HepG2 (cell line): ENCODE results near the gene PLCB2. TPM values are rescaled to one million over a fixed set of nuclear protein-coding genes. Genes with fewer than 3 reads are reported as not detected.

ENCODE experiments used
- CBFB ChIP-seq: sonication (generic); formaldehyde crosslinking; IDR thresholded peaks from 2 replicates; pipeline ENCODE4 v1.4.0; 2020; ENCODE audit warnings: missing genetic modification reagents
- CBX5 ChIP-seq: sonication (generic); formaldehyde crosslinking; IDR thresholded peaks from 2 replicates; pipeline ENCODE4 v1.4.0; 2020; ENCODE audit warnings: missing genetic modification reagents, borderline replicate concordance
- DBP ChIP-seq: sonication (generic); formaldehyde crosslinking; IDR thresholded peaks from 2 replicates; pipeline ENCODE4 v1.4.0; 2020; ENCODE audit warnings: missing genetic modification reagents; ENCODE audit errors: not compliant biosample characterization
- EP300 ChIP-seq, 3 experiments: sonication (generic) in 1 of 3; formaldehyde crosslinking in 1 of 3; IDR thresholded peaks; 2 replicates each; pipeline versions ENCODE4 v1.5.1 to v1.6.1; 2011 to 2020; ENCODE audit warnings: low read depth in 2 of 3, low read length in 2 of 3, borderline replicate concordance in 1 of 3, improper control_type of control experiment in 1 of 3, mild to moderate bottlenecking in 1 of 3, missing genetic modification reagents in 1 of 3, moderate library complexity in 1 of 3
- HDAC1 ChIP-seq: sonication (generic); formaldehyde crosslinking; IDR thresholded peaks from 2 replicates; pipeline ENCODE4 v1.5.1; 2020; ENCODE audit warnings: mild to moderate bottlenecking, missing genetic modification reagents
- IKZF5 ChIP-seq: IDR thresholded peaks from 2 replicates; pipeline ENCODE4 v1.6.1; 2018; ENCODE audit warnings: missing genetic modification reagents, mild to moderate bottlenecking, missing compliant biosample characterization
- KLF13 ChIP-seq: sonication (generic); formaldehyde crosslinking; IDR thresholded peaks from 2 replicates; pipeline ENCODE4 v1.4.0; 2020; ENCODE audit warnings: mild to moderate bottlenecking, missing genetic modification reagents
- MIER2 ChIP-seq: IDR thresholded peaks from 2 replicates; pipeline ENCODE4 v1.6.1; 2016; ENCODE audit warnings: missing biosample characterization, missing genetic modification reagents
- NFIC ChIP-seq: IDR thresholded peaks from 2 replicates; pipeline ENCODE4 v1.6.1; 2012; ENCODE audit warnings: mild to moderate bottlenecking, low read length, inconsistent platforms
- NFKB2 ChIP-seq: sonication (generic); formaldehyde crosslinking; IDR thresholded peaks from 2 replicates; pipeline ENCODE4 v1.4.0; 2020; ENCODE audit warnings: missing genetic modification reagents, borderline replicate concordance
- POGZ ChIP-seq: sonication (generic); formaldehyde crosslinking; IDR thresholded peaks from 2 replicates; pipeline ENCODE4 v1.4.0; 2020; ENCODE audit warnings: mild to moderate bottlenecking, missing genetic modification reagents
- RAD21 ChIP-seq: fragments of 450-650 bp; formaldehyde crosslinking; IDR thresholded peaks from 2 replicates; pipeline ENCODE4 v1.5.0; 2020; ENCODE audit warnings: mild to moderate bottlenecking
- SCMH1 ChIP-seq: sonication (generic); formaldehyde crosslinking; IDR thresholded peaks from 2 replicates; pipeline ENCODE4 v1.9.0; 2021; ENCODE audit warnings: missing genetic modification reagents, mild to moderate bottlenecking, borderline replicate concordance
- SETDB1 ChIP-seq: sonication (generic); formaldehyde crosslinking; IDR thresholded peaks from 2 replicates; pipeline ENCODE4 v1.5.1; 2020; ENCODE audit warnings: missing genetic modification reagents, mild to moderate bottlenecking, borderline replicate concordance
- SMYD3 ChIP-seq: sonication (generic); formaldehyde crosslinking; IDR thresholded peaks from 2 replicates; pipeline ENCODE4 v1.8.1; 2023; ENCODE audit warnings: mild to moderate bottlenecking, missing genetic modification reagents
- TEAD3 ChIP-seq: optimal IDR thresholded peaks from 2 replicates; pipeline ENCODE3; 2016; ENCODE audit warnings: borderline replicate concordance
- THAP8 ChIP-seq: sonication (generic); formaldehyde crosslinking; IDR thresholded peaks from 2 replicates; pipeline ENCODE4 v1.5.1; 2020; ENCODE audit warnings: missing genetic modification reagents, mild to moderate bottlenecking, borderline replicate concordance
- ZBTB25 ChIP-seq: IDR thresholded peaks from 2 replicates; pipeline ENCODE4 v1.6.1; 2018; ENCODE audit warnings: missing genetic modification reagents
- ZBTB33 ChIP-seq: sonication (generic); formaldehyde crosslinking; IDR thresholded peaks from 2 replicates; pipeline ENCODE4 v1.4.0; 2020; ENCODE audit warnings: missing genetic modification reagents
- ZNF235 ChIP-seq: sonication (generic); formaldehyde crosslinking; IDR thresholded peaks from 2 replicates; pipeline ENCODE4 v1.8.1; 2023; ENCODE audit warnings: mild to moderate bottlenecking, missing genetic modification reagents, borderline replicate concordance
- ZNF331 ChIP-seq: sonication (generic); formaldehyde crosslinking; IDR thresholded peaks from 2 replicates; pipeline ENCODE4 v1.4.0; 2020; ENCODE audit warnings: missing genetic modification reagents
- ZNF619 ChIP-seq: sonication (generic); formaldehyde crosslinking; IDR thresholded peaks from 2 replicates; pipeline ENCODE4 v1.4.0; 2020; ENCODE audit warnings: mild to moderate bottlenecking, missing genetic modification reagents
- ZNF660 ChIP-seq: sonication (generic); formaldehyde crosslinking; IDR thresholded peaks from 2 replicates; pipeline ENCODE4 v1.5.1; 2020; ENCODE audit warnings: mild to moderate bottlenecking, low read depth, missing genetic modification reagents, borderline replicate concordance
- ZNF709 ChIP-seq: sonication (generic); formaldehyde crosslinking; IDR thresholded peaks from 2 replicates; pipeline ENCODE4 v1.5.0; 2020; ENCODE audit warnings: mild to moderate bottlenecking, missing genetic modification reagents
- ZNF782 ChIP-seq: sonication (generic); formaldehyde crosslinking; IDR thresholded peaks from 2 replicates; pipeline ENCODE4 v1.4.0; 2020; ENCODE audit warnings: missing genetic modification reagents, mild to moderate bottlenecking, borderline replicate concordance
- polyA plus RNA-seq, 8 experiments: library from polyadenylated mRNA; depleted of rRNA in 3 of 8; stranded (reverse) in 7 of 8; unstranded in 1 of 8; fragments of >200 nt; fragmentation: Illumina TruSeq in 4 of 8; extraction: Trizol in 4 of 8; gene quantifications; 2 replicates each; pipeline versions ENCODE4 v1.2.1 to v1.2.3, GENCODE V29; 2011 to 2016; ENCODE audit warnings: low read depth in 4 of 8, missing spikeins in 1 of 8, mixed read lengths in 1 of 8; ENCODE audit not compliant: insufficient read depth in 1 of 8
- total RNA-seq, 5 experiments: library from RNA; depleted of rRNA; stranded (reverse); fragments of >200 nt; fragmentation: Illumina TruSeq; extraction: Trizol; gene quantifications; 2 replicates each; pipeline ENCODE4 v1.2.3, GENCODE V29; 2016; ENCODE audit warnings: low read depth in 1 of 5

The PLCB2 gene
- total and polyA plus RNA-seq, 2 of the 13 experiments (the other 11 are each of a cell fraction or from before 2014, with no cell fraction given), result 0.11 TPM; not detected in 1

GRCh38 chr15:40282147-40282868 is 25.4 kb downstream of the PLCB2 start (continued):
- TF ChIP-seq ZBTB25 (CRISPR knock-in tag) (no peak), ZNF660 (CRISPR knock-in tag) (no peak), THAP8 (CRISPR knock-in tag) (no peak), EP300 (IDR thresholded peaks at IDR 0.05; ENCODE audit: low read depth in 2 of 2, low read length in 2 of 2) (no peak), EP300 (CRISPR knock-in tag; IDR thresholded peaks at IDR 0.05; ENCODE audit: borderline replicate concordance) (no peak), TEAD3 (no peak), ZBTB33 (CRISPR knock-in tag) (no peak), DBP (CRISPR knock-in tag) (peak; percentile 61), ZNF619 (CRISPR knock-in tag) (no peak), SCMH1 (CRISPR knock-in tag) (no peak), HDAC1 (CRISPR knock-in tag) (no peak), MIER2 (CRISPR knock-in tag) (no peak), IKZF5 (CRISPR knock-in tag) (no peak), ZNF709 (peak; percentile 55; the same call in 1 of the 2 replicates), ZNF235 (CRISPR knock-in tag) (no peak), CBX5 (no peak), RAD21 (CRISPR knock-in tag) (peak; percentile 43; the same call in 1 of the 2 replicates), NFIC (no peak), ZNF331 (CRISPR knock-in tag) (peak; percentile 26; the same call in 1 of the 2 replicates), KLF13 (CRISPR knock-in tag) (no peak), SMYD3 (CRISPR knock-in tag) (no peak), ZNF782 (CRISPR knock-in tag) (no peak), CBFB (CRISPR knock-in tag) (no peak), NFKB2 (CRISPR knock-in tag) (peak; percentile 47; the same call in 1 of the 2 replicates), POGZ (CRISPR knock-in tag) (no peak), SETDB1 (CRISPR knock-in tag) (no peak)
